Natural killer cell (primary cell): ENCODE measurements around the gene C12orf43. TPM values are rescaled to one million over a fixed set of nuclear protein-coding genes. Genes with fewer than 3 reads are reported as not detected.
A peak's percentile ranks its signal among the peaks of the same experiment; 100 is the strongest.

Experiments
- ATAC-seq, 3 donors: fragments of 150-1000 bp in 2 of 3; fragments of 200-7000 bp in 1 of 3; cut with Tn5 transposase; 1 replicate in 1 of 3; 2 replicates in 2 of 3; pipeline ENCODE4 v1.10.0; 2021; ENCODE audit warnings: mild to moderate bottlenecking in 2 of 3, moderate library complexity in 2 of 3
- DNase-seq, 2 donors: peaks; one replicate each; pipeline versions ENCODE4 v3.0.0 to v3.0.0-alpha.2; 2013 to 2021; ENCODE audit warnings: mixed read lengths in 1 of 2
- H3K27ac ChIP-seq: one replicate; pipeline ENCODE4 v1.5.1; 2013; ENCODE audit warnings: mild to moderate bottlenecking, low read length
- H3K27me3 ChIP-seq: one replicate; pipeline ENCODE4 v1.6.1; 2013; ENCODE audit warnings: low read length; ENCODE audit not compliant: control insufficient read depth, insufficient read depth
- H3K36me3 ChIP-seq: one replicate; pipeline ENCODE4 v1.6.1; 2013; ENCODE audit warnings: low read length; ENCODE audit not compliant: control insufficient read depth, insufficient read depth
- H3K4me1 ChIP-seq: one replicate; pipeline ENCODE4 v1.6.1; 2013; ENCODE audit warnings: low read length; ENCODE audit not compliant: control insufficient read depth, insufficient read depth
- H3K4me3 ChIP-seq: one replicate; pipeline ENCODE4 v1.5.1; 2013; ENCODE audit warnings: low read length
- H3K9me3 ChIP-seq: one replicate; pipeline ENCODE4 v1.6.1; 2013; ENCODE audit warnings: low read length; ENCODE audit not compliant: control insufficient read depth, insufficient read depth
- H3K27ac Mint-ChIP-seq, 2 donors: one replicate each; pipeline ENCODE4 v1.8.0; 2022; ENCODE audit warnings: mild to moderate bottlenecking in 2 of 2, mixed read lengths in 2 of 2, moderate library complexity in 1 of 2
- H3K27me3 Mint-ChIP-seq, 2 donors: one replicate each; pipeline ENCODE4 v1.8.0; 2022; ENCODE audit warnings: low read depth in 2 of 2, mixed read lengths in 2 of 2
- H3K36me3 Mint-ChIP-seq: one replicate; pipeline ENCODE4 v1.8.0; 2022; ENCODE audit warnings: mixed read lengths
- H3K4me1 Mint-ChIP-seq, 2 donors: one replicate each; pipeline ENCODE4 v1.8.0; 2022; ENCODE audit warnings: mixed read lengths in 2 of 2
- H3K4me3 Mint-ChIP-seq: one replicate; pipeline ENCODE4 v1.8.0; 2022; ENCODE audit warnings: mild to moderate bottlenecking, moderate library complexity, mixed read lengths
- H3K9me3 Mint-ChIP-seq, 2 donors: one replicate each; pipeline ENCODE4 v1.8.0; 2022; ENCODE audit warnings: mixed read lengths in 2 of 2
- CTCF ChIP-seq: fragments of 200-600 bp; IDR thresholded peaks from one replicate; pipeline ENCODE4 v1.8.0; 2022; ENCODE audit warnings: antibody characterized with exemption
- WGBS: methylation state at CpG from one replicate; pipeline ENCODE4 v1.1.7; 2013; ENCODE audit warnings: missing lambda C conversion rate; ENCODE audit not compliant: insufficient coverage; 5-methylcytosine and 5-hydroxymethylcytosine counted together
- intact Hi-C: fragments of 100-400 bp; cut with micrococcal nuclease; formaldehyde crosslinking; loops from one replicate; pipeline ENCODE4 v1.14.2; 2022
- total RNA-seq, 4 donors: library from RNA; stranded (reverse); fragments of 120-200 nt in 1 of 4; gene quantifications; one replicate each; pipeline versions ENCODE4 v1.2.3 to v1.2.4, GENCODE V29; 2013 to 2022

Gene C12orf43
- total RNA-seq, 3 donors from 2014 or later (not counting 1 experiment from before 2014, with no cell fraction given): 16.0 to 19.9 (median 18.0) TPM

- DNase-seq (no peak), ATAC-seq (no peak)
- Mint-ChIP-seq H3K27ac (peak overlapping the region in 1 of 2 donors; percentile 6), H3K27me3 (no peaks in the 10 kb centered on the region), H3K4me3 (no peak overlapping the region), H3K4me1 (peaks cover 9 to 20% of the 10 kb centered on the region in 2 donors), H3K9me3 (no peaks in the 10 kb centered on the region), H3K36me3 (peaks cover 9% of the 10 kb centered on the region)
- no peaks in the 10 kb centered on the region for H3K27me3 ChIP-seq
- no peak for TF ChIP-seq CTCF
- peaks cover 11% of the 10 kb centered on the region for H3K4me1 ChIP-seq
- no peak overlapping the region for H3K27ac ChIP-seq
- 96% methylated on average over 11 of the region's 11 CpGs for WGBS
- no peak overlapping the region for H3K4me3 ChIP-seq
- intact Hi-C loops: no loop called here
- H3K36me3 ChIP-seq: peaks cover 33% of the 10 kb centered on the region
- H3K9me3 ChIP-seq: no peaks in the 10 kb centered on the region
Measured at GRCh38 chr12:121025442-121026226, 9.3 kb upstream of the C12orf43 start.

GRCh38 chr12:121023799-121024198 lies 7.5 kb upstream of the C12orf43 start:
- TF ChIP-seq CTCF: no peak
- 87% methylated on average over 8 of the region's 8 CpGs for WGBS
- H3K36me3 Mint-ChIP-seq: peaks cover 9% of the 10 kb centered on the region
- ATAC-seq: no peak
- Histone ChIP-seq H3K4me1 (peaks cover 10% of the 10 kb centered on the region), H3K36me3 (peaks cover 35% of the 10 kb centered on the region), H3K4me3 (no peak overlapping the region), H3K27me3 (no peaks in the 10 kb centered on the region), H3K27ac (no peak overlapping the region), H3K9me3 (no peaks in the 10 kb centered on the region)
- H3K9me3 Mint-ChIP-seq: no peaks in the 10 kb centered on the region
- H3K4me3 Mint-ChIP-seq: no peak overlapping the region
- H3K27ac Mint-ChIP-seq: no peak overlapping the region
- no peak for DNase-seq
- intact Hi-C loops: no loop called here
- H3K4me1 Mint-ChIP-seq: peaks cover 9 to 20% of the 10 kb centered on the region in 2 donors
- no peaks in the 10 kb centered on the region for H3K27me3 Mint-ChIP-seq

GRCh38 chr12:121022713-121023112 lies 6.4 kb upstream of the C12orf43 start:
- Mint-ChIP-seq H3K9me3 (no peaks in the 10 kb centered on the region), H3K27ac (no peak overlapping the region), H3K4me3 (no peak overlapping the region), H3K4me1 (peaks cover 0 to 10% of the 10 kb centered on the region in 2 donors), H3K27me3 (no peaks in the 10 kb centered on the region), H3K36me3 (peaks cover 9% of the 10 kb centered on the region)
- H3K27me3 ChIP-seq: no peaks in the 10 kb centered on the region
- DNase-seq: no peak
- TF ChIP-seq CTCF: no peak
- peaks cover 32% of the 10 kb centered on the region for H3K36me3 ChIP-seq
- 93% methylated on average over 1 of the region's 2 CpGs for WGBS
- H3K27ac ChIP-seq: no peak overlapping the region
- ATAC-seq: no peak
- no peaks in the 10 kb centered on the region for H3K4me1 ChIP-seq
- intact Hi-C loops: no loop called here
- no peak overlapping the region for H3K4me3 ChIP-seq
- H3K9me3 ChIP-seq: no peaks in the 10 kb centered on the region
